Uterus (tissue), 4 donors: ENCODE data around the gene DGLUCY. TPM values are rescaled to one million over a fixed set of nuclear protein-coding genes. Genes with fewer than 3 reads are reported as not detected.
"Not testable (repeated sequence)": the region's sequence is repeated elsewhere in the genome, so short reads cannot be mapped to it uniquely, and the experiment has no call there.

Experiments
- DNase-seq, 2 donors: peaks; one replicate each; pipeline ENCODE4 v3.0.0-alpha.2; 2019 to 2020
- H3K27ac ChIP-seq, 2 donors: fragments of 200-600 bp; sonication (generic); 1 replicate in 1 of 2; 2 replicates in 1 of 2; pipeline ENCODE4 v1.5.1; 2016 to 2018
- H3K27me3 ChIP-seq, 2 donors: fragments of 200-600 bp; sonication (generic); one replicate each; pipeline ENCODE4 v1.5.1; 2018 to 2019; ENCODE audit warnings: control low read depth in 1 of 2
- H3K36me3 ChIP-seq, 2 donors: fragments of 200-600 bp; sonication (generic); one replicate each; pipeline ENCODE4 v1.5.1; 2019; ENCODE audit warnings: control low read depth in 1 of 2
- H3K4me1 ChIP-seq, 2 donors: fragments of 200-600 bp; sonication (generic); one replicate each; pipeline ENCODE4 v1.5.1; 2018 to 2019; ENCODE audit warnings: control low read depth in 1 of 2
- H3K4me3 ChIP-seq, 2 donors: fragments of 200-600 bp; sonication (generic); 1 replicate in 1 of 2; 2 replicates in 1 of 2; pipeline ENCODE4 v1.5.1; 2018 to 2019; ENCODE audit warnings: mild to moderate bottlenecking in 1 of 2
- H3K9me3 ChIP-seq, 2 donors: fragments of 200-600 bp; sonication (generic); one replicate each; pipeline ENCODE4 v1.5.1; 2019; ENCODE audit warnings: control low read depth in 1 of 2
- POLR2A ChIP-seq, 2 donors: fragments of 450-650 bp; IDR thresholded peaks; one replicate each; pipeline ENCODE4 v1.6.1; 2016; ENCODE audit warnings: antibody characterized with exemption in 2 of 2, mild to moderate bottlenecking in 1 of 2, moderate library complexity in 1 of 2
- intact Hi-C: fragments of 100-400 bp; cut with DNase I; formaldehyde crosslinking; loops from one replicate; pipeline ENCODE4 v1.15.1; 2023; ENCODE audit warnings: low total_unique reads
- total RNA-seq, 4 donors: library from RNA; depleted of rRNA in 3 of 4; stranded (reverse); fragments of >200 nt in 3 of 4; gene quantifications; one replicate each; pipeline versions ENCODE4 v1.1.0 to v1.2.4, GENCODE V29; 2014 to 2023
- TF ChIP-seq, protein P1 (sequence below), 4 experiments: fragments of 200-600 bp in 2 of 4; fragments of 450-650 bp in 2 of 4; sonication (generic) in 2 of 4; IDR thresholded peaks; one replicate each; pipeline ENCODE4 v1.5.1; 2016 to 2019; ENCODE audit warnings: antibody characterized with exemption in 4 of 4, mild to moderate bottlenecking in 2 of 4, moderate library complexity in 1 of 4
- donor health status: DM: yes; HTN: yes; CAD: no.

The DGLUCY gene
- total RNA-seq, 4 donors from 2014 or later = 14.7 to 81.5 (median 61.6) TPM

DNA sequence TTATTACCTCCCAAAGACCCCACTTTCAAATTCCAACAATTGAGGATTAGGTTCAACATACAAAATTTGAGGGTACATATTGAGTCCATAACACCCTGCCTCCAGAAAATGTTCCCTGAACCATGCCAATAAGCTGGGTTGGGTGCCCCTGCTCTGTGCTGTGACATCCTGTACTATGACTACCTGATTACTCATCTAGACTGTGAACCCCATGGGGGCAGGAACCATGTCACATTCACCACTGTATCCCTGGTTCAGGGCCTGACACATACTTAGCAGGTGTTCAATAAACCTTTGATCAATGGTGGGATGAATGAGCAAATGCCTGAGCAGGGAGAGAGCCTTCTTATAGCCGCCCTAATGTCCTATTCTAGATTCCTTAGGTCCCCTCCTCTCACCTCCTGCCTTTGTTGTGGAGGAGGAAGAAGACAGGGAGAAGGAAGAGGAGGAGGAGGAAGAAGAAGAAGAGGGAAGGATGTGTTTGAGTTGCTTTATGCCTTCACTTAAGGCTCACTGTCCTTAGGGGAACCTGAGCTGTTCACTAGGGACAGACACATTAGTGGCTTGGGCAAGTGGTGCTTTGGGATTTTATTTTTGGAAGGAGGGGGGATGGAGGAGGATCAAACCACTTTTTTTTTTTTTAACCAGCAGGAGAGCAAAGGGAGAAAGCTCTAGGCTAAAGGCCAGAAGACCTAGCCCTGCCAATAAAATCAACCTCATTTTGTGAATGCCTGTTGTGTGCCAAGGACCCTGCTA is 109.3 kb downstream of the DGLUCY start:
- Histone ChIP-seq H3K9me3 (no peaks in the 10 kb centered on the region), H3K27me3 (no peaks in the 10 kb centered on the region), H3K4me3 (no peak overlapping the region), H3K36me3 (no peaks in the 10 kb centered on the region), H3K4me1 (no peaks in the 10 kb centered on the region), H3K27ac (no peak overlapping the region)
- intact Hi-C loops = no loop called here
- TF ChIP-seq, protein P1, sequence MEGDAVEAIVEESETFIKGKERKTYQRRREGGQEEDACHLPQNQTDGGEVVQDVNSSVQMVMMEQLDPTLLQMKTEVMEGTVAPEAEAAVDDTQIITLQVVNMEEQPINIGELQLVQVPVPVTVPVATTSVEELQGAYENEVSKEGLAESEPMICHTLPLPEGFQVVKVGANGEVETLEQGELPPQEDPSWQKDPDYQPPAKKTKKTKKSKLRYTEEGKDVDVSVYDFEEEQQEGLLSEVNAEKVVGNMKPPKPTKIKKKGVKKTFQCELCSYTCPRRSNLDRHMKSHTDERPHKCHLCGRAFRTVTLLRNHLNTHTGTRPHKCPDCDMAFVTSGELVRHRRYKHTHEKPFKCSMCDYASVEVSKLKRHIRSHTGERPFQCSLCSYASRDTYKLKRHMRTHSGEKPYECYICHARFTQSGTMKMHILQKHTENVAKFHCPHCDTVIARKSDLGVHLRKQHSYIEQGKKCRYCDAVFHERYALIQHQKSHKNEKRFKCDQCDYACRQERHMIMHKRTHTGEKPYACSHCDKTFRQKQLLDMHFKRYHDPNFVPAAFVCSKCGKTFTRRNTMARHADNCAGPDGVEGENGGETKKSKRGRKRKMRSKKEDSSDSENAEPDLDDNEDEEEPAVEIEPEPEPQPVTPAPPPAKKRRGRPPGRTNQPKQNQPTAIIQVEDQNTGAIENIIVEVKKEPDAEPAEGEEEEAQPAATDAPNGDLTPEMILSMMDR (IDR thresholded peaks at IDR 0.05) = no peak
- TF ChIP-seq POLR2A (IDR thresholded peaks at IDR 0.05) = no peak
- no peak for DNase-seq

DNA sequence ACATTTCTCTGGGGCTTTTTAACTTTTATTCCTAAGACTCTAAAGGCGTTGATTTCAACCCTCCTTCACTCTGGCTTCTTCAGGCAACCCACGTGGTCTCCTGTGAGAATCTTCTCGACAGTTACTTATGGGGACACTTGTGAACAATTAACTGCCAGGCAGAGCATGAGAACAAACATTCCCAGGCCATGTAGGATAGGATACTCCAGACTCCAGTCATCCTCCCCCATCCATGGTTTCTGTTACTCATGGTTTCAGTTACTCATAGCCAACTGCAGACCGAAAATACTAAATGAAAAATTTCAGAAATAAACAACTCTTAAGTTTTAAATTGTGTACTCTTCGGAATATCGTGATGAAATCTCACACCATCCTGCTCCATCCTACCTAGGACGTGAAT is 111.2 kb downstream of the DGLUCY start:
- DNase-seq = no peak
- intact Hi-C loops = no loop called here
- Histone ChIP-seq H3K36me3 (no peaks in the 10 kb centered on the region), H3K9me3 (no peaks in the 10 kb centered on the region), H3K4me1 (no peaks in the 10 kb centered on the region), H3K27me3 (no peaks in the 10 kb centered on the region), H3K4me3 (no peak overlapping the region), H3K27ac (no peak overlapping the region)
- TF ChIP-seq, protein P1 (IDR thresholded peaks at IDR 0.05) = no peak
- no peak for TF ChIP-seq POLR2A (IDR thresholded peaks at IDR 0.05)

DNA sequence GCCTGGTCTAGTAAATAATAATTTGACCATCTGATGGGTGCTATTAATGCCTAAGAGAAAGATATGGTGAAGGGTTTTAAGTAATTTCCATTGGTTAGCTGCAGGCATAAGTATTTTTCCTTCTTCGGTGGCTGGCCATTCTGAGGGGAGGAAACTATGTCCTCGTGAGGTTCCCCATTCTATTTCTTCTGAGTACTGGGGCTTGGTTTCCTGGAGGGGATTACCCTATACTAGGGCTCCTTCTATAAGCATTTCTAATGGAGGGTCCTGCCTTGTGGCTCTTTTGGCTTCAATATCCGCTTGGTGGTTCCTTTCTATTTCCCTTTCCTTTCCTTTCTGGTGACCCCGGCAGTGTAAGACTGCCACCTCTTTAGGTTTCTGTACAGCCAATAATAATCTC is 112.5 kb downstream of the DGLUCY start:
- H3K27ac ChIP-seq, H3K4me3 ChIP-seq, DNase-seq, H3K36me3 ChIP-seq, intact Hi-C loops, H3K4me1 ChIP-seq, H3K9me3 ChIP-seq, H3K27me3 ChIP-seq: not testable (repeated sequence)

DNA sequence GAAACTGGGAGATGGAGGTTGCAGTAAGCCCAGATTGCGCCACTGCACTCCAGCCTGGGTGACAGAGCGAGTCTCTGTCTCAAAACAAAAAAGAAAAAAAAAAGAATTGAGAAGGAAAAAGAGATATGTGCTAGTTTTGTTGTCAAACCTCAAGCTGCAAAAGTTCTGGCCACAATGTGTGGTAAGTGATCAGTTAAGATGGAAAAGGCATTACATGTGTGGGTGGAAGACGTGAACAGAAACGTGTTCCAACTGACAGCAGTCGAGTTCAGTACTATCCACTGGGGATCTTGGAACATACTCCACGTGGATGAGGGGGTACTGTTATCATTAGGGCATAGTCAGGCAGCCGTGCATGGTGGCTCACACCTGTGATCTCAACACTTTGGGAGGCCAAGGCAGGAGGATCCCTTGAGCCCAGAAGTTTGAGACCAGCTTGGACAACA is 113.3 kb downstream of the DGLUCY start:
- intact Hi-C loops = no loop called here
- no peaks in the 10 kb centered on the region for H3K27me3 ChIP-seq
- no peaks in the 10 kb centered on the region for H3K36me3 ChIP-seq
- no peak for TF ChIP-seq POLR2A (IDR thresholded peaks at IDR 0.05)
- H3K4me1 ChIP-seq = no peaks in the 10 kb centered on the region
- H3K9me3 ChIP-seq = peaks cover 0 to 3% of the 10 kb centered on the region in 2 donors
- no peak overlapping the region for H3K27ac ChIP-seq
- H3K4me3 ChIP-seq = no peak overlapping the region
- DNase-seq = no peak

DNA sequence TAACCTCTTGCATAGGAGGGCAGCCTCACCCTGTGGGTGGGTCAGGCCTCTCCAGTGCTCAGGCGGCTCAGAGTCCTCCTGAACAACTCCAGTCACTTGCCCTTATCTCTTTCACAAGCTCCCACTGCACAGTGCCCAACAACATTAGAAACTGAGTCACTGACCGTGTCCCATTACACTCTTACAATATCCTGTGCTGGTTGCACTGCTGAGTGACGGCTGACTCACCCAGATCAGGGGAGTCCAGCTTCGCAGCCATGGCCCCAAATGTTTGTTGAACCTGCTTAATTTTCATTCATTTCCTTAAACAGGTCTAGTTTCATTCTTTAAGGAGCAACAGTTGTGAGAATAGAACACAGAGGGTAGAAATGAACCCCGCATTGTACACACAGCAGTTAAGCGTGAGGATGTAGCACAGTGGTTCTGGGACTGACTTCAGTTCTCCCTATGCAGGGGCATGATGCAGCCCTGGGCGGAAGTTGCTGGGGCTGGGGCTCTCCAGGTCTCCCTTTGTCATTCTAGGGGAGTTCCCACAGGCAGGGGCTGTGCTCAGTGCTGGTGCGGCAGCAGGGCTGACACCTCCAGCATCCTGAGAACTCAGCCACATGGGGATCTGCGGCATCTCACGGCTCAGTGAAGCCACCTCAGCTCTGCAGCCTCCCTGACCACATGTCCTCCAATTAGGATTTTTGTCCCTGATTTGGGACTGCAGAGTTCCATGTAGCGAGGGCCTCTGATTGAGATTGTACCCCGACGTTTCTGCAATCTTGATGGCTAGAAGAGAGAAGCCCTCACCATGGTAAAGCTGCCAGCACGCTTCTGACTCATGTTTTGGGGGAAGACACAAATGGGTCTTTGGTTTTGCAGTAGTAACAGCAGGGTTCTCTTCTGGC is 114.5 kb downstream of the DGLUCY start:
- no peak overlapping the region for H3K27ac ChIP-seq
- no peaks in the 10 kb centered on the region for H3K4me1 ChIP-seq
- no peak overlapping the region for H3K4me3 ChIP-seq
- peaks cover 0 to 3% of the 10 kb centered on the region in 2 donors for H3K9me3 ChIP-seq
- H3K36me3 ChIP-seq = no peaks in the 10 kb centered on the region
- DNase-seq = no peak
- no peaks in the 10 kb centered on the region for H3K27me3 ChIP-seq
- intact Hi-C loops = no loop called here
- TF ChIP-seq, protein P1 (IDR thresholded peaks at IDR 0.05) = no peak
- TF ChIP-seq POLR2A (IDR thresholded peaks at IDR 0.05) = no peak

DNA sequence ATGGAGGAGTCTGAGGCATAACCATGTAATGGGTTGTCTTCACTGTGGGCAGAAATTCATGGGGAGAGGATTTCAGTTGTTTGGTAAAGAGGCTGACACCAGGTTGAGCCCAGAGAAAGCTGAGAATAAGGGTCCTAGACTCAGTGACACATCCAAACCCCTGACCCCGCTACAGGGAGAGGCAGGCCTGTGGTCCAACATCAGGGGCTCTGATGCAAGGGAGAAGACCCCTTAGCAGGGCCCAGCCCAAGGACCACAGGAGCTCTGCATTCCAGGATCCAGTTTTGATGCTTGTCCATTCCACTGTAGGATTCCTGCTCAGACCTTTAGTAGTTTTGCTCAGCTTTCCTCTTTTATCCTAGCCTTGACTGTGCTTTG is 115.1 kb downstream of the DGLUCY start:
- intact Hi-C loops = no loop called here

More for the DNA sequence above, 115.1 kb downstream of the DGLUCY start:
- Histone ChIP-seq H3K4me3 (no peak overlapping the region), H3K4me1 (no peaks in the 10 kb centered on the region), H3K27ac (no peak overlapping the region), H3K36me3 (no peaks in the 10 kb centered on the region), H3K9me3 (peaks cover 0 to 3% of the 10 kb centered on the region in 2 donors), H3K27me3 (no peaks in the 10 kb centered on the region)
- no peak for TF ChIP-seq POLR2A (IDR thresholded peaks at IDR 0.05)
- TF ChIP-seq, protein P1 (IDR thresholded peaks at IDR 0.05) = no peak
- DNase-seq = no peak
